SJCRH30 (cell line): ENCODE data around the gene SIVA1. TPM values are rescaled to one million over a fixed set of nuclear protein-coding genes. Genes with fewer than 3 reads are reported as not detected.

ENCODE experiments used
- DNase-seq, 2 experiments: peaks; one replicate each; pipeline ENCODE4 v3.0.0-alpha.2; 2015 to 2020
- H3K27ac ChIP-seq: fragments of 250-450 bp; sonication (Bioruptor Pico); 2 replicates; pipeline ENCODE4 v1.5.1; 2020; ENCODE audit warnings: mild to moderate bottlenecking, moderate library complexity
- H3K27me3 ChIP-seq: fragments of 250-450 bp; sonication (Bioruptor Pico); 2 replicates; pipeline ENCODE4 v1.5.1; 2020; ENCODE audit warnings: mild to moderate bottlenecking, moderate library complexity
- H3K36me3 ChIP-seq: fragments of 250-450 bp; sonication (Bioruptor Pico); 2 replicates; pipeline ENCODE4 v1.5.1; 2020; ENCODE audit warnings: mild to moderate bottlenecking, moderate library complexity
- H3K4me1 ChIP-seq: fragments of 250-450 bp; sonication (Bioruptor Pico); 2 replicates; pipeline ENCODE4 v1.5.1; 2020; ENCODE audit warnings: mild to moderate bottlenecking, moderate library complexity
- H3K4me3 ChIP-seq: fragments of 250-450 bp; sonication (Bioruptor Pico); 2 replicates; pipeline ENCODE4 v1.5.1; 2020; ENCODE audit warnings: mild to moderate bottlenecking, moderate library complexity
- H3K9me3 ChIP-seq: fragments of 250-450 bp; sonication (Bioruptor Pico); replicated peaks from 2 replicates; pipeline ENCODE4 v1.5.1; 2020; ENCODE audit warnings: mild to moderate bottlenecking, moderate library complexity
- total RNA-seq: library from RNA; depleted of rRNA; stranded (reverse); fragments of >200 nt; shearing (Covaris generic); gene quantifications from 2 replicates; pipeline ENCODE4 v1.2.3, GENCODE V29; 2014

Gene SIVA1
- total RNA-seq, 1 experiment from 2014 or later = 105 TPM

DNA sequence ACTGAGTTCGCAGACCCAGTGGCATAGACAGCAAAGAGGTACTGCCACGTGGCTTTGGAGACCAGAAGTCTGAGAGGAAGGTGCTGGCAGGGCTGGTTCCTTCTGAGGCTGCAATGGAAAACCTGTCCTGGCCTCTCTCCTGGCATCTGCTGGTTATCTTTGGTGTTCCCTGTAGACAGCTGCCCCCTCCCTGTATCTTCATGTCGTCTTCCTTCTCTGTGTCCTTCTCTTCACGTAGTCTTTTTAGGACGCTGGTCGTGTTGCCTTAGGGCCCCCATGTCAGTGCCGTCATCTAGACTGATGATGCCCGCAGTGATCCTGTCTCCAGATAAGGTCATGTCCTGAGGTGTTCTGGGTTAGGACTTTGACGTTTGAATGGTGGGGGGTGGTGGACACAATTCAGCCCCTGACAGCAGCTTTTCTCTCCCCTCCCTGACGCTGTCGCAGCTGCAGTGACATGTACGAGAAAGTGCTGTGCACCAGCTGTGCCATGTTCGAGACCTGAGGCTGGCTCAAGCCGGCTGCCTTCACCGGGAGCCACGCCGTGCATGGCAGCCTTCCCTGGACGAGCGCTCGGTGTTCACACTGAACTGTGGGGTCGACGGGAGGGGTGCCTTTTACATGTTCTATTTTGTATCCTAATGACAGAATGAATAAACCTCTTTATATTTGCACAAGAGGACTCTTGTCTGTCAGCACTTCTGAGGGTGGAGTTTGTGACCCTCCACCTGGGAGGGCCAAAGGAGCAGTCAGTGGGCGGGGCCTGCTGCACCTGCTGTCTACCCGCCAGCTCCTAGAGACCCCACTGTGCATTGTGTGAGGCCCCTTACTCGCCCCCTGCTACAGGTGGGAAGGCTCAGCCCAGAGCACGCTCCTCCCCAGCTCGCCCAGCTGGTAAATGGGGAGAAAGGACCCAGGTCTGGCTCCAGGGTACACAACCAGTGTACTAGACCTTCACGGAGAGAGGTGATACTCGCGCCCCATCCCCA lies 6.3 kb downstream of the SIVA1 start:
- H3K27ac ChIP-seq = no peak overlapping the region
- H3K36me3 ChIP-seq = peaks cover 53% of the 10 kb centered on the region
- no peak for DNase-seq
- no peaks in the 10 kb centered on the region for H3K9me3 ChIP-seq
- no peak overlapping the region for H3K4me3 ChIP-seq
- H3K4me1 ChIP-seq = no peaks in the 10 kb centered on the region
- no peaks in the 10 kb centered on the region for H3K27me3 ChIP-seq

DNA sequence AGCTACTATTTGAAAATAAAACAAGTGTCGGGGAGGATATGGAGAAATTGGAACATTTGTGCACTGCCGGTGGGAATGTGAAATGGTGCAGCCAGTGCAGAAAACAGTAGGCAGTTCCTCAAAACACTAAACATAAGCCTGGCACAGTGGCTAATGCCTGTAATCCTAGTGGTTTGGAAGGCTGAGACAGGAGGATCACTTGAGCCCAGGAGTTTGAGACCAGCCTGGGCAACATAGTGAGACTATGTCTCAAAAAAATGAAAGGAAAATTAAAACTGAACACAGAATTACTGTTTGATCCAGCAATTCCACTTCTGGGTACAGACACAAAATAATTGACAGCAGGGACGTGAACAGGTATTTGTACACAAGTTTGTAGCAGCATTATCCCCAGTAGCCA lies 12.6 kb downstream of the SIVA1 start:
- Histone ChIP-seq H3K27me3 (no peaks in the 10 kb centered on the region), H3K27ac (no peak overlapping the region), H3K36me3 (peaks cover 22% of the 10 kb centered on the region), H3K9me3 (no peaks in the 10 kb centered on the region), H3K4me3 (no peak overlapping the region), H3K4me1 (0 out of 2 replicates have a peak, but pooled peaks cover 5% of the 10 kb centered on the region)
- no peak for DNase-seq

DNA sequence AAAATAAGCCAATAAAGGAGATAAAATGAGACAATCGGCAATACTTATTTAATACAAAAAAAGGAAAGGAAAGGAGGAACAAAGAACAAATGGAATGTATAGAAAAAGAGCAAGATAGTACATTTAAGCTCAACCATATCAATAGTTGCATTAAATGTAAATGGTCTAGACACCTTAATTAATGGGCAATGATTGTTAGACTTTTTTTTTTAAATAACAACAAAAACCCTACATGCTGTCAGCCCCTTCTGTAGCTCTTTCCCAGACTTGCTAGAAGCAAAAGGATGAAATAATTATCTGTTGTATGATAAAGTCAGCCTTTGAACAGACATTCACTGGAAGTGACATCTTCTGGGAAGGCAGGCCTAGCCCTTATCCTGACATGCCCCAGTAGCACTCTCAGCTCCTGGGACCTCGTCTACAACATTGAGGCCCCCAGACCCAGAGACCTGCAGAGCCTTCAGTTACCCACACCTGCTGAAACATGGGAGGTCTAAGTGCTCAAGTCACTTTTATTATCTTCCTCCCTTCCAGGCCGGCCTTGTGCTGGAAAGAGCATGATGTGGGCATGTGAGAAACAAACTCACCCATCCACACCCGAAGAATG lies 13.4 kb downstream of the SIVA1 start:
- 0 out of 2 replicates have a peak, but pooled peaks cover 5% of the 10 kb centered on the region for H3K4me1 ChIP-seq
- peaks cover 23% of the 10 kb centered on the region for H3K36me3 ChIP-seq
- no peak overlapping the region for H3K27ac ChIP-seq
- no peaks in the 10 kb centered on the region for H3K9me3 ChIP-seq
- no peak overlapping the region for H3K4me3 ChIP-seq
- no peaks in the 10 kb centered on the region for H3K27me3 ChIP-seq
- no peak for DNase-seq

DNA sequence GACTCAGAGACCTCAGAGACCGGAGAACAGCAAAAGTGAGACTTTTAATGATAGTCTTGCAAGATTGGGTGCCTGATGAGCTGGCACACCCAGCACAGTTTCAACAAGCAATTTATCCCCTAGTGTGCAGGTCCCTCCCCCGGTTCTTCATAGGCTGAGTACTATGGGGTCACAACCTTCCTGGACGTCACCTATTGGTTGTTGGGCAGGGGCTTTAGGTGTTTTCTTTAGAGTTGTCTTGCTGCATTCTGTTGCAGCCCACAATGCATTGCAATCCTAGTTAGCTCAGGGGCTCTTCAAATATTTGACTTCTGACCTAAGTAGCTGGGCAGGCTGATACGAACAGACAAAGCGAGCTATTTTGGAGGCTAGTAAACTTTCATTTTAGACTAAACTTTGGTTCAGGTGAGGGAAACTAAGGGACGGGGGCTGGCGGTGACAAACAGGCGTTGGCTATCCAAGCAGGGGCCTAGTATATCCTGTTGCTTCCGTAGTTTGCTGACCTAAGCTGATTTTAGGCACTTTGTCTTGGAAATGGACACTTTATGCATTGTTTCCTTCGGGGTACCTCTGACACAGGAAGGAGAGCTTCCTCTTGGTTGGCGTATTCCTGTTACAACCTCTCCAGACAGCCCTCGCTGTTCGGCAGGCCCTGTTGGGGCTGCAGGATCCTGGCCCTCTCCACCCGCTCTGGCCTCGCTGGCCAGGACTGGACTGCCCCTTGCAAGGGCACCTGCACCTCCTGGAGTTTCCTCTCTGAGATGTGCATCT lies 14.1 kb downstream of the SIVA1 start:
- Histone ChIP-seq H3K27ac (no peak overlapping the region), H3K4me1 (0 out of 2 replicates have a peak, but pooled peaks cover 5% of the 10 kb centered on the region), H3K4me3 (no peak overlapping the region), H3K27me3 (no peaks in the 10 kb centered on the region), H3K36me3 (peaks cover 25% of the 10 kb centered on the region), H3K9me3 (no peaks in the 10 kb centered on the region)
- DNase-seq = no peak

DNA sequence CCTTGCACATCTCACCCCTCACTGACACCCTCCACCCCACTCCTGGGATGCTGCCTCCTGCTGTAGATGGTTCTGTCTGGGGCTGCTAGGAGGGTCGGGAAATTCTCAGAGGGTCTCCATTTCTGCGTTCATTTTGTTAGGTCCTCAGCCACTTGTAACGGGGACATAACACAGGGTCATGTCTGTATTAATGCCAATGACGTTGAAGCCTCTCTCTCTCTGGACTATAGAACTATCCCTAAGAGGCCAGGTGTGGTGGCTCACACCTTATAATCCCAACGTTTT lies 14.6 kb downstream of the SIVA1 start:
- Histone ChIP-seq H3K27me3 (no peaks in the 10 kb centered on the region), H3K4me1 (0 out of 2 replicates have a peak, but pooled peaks cover 5% of the 10 kb centered on the region), H3K27ac (no peak overlapping the region), H3K9me3 (no peaks in the 10 kb centered on the region), H3K36me3 (peaks cover 25% of the 10 kb centered on the region), H3K4me3 (no peak overlapping the region)
- DNase-seq = no peak

DNA sequence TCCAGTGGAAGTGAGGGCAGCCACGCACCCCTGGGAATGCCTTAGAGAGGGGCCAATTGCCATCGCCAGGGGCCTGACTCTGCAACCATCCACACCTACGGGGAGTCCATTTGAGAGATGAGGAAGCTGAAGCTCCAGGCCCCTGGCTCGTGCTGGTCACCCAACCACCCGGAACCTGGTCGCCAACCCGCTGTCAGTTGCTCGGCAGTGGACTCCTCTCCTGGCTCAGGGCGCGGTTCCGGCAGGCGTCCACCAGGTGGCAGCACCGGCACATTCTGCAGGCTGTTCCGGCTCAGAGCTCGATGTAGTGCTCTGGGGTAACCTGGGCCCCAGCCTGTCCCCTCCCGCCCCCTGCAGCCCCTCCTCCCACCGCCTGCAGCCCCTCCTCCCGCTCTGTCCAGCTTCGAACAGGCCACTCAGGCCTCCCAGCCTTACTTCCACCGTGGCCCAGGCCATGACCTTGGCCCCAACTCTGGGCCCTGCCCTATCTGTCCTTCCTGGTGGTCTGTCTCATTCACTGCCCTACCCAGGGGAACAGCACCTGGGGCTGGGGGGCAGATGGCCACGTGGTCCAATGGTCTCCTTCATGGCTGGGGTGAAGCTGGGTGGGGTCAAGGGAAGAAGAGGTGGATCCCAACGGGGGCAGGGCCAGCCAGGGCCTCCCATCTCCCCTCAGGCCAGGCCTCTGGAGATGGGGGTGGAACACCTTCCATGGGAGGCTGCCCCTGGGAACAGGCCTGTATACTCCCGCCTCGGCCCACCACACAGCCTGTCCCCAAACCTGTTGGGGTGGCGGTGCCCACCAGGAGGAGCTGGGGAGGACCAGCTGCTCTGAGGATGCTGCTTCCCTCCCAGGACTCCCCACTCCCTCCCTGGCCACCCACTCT lies 15.7 kb downstream of the SIVA1 start:
- Histone ChIP-seq H3K4me1 (0 out of 2 replicates have a peak, but pooled peaks cover 5% of the 10 kb centered on the region), H3K27me3 (no peaks in the 10 kb centered on the region), H3K9me3 (no peaks in the 10 kb centered on the region), H3K4me3 (no peak overlapping the region), H3K27ac (no peak overlapping the region), H3K36me3 (peaks cover 33% of the 10 kb centered on the region)
- peak; percentile 87 to 92 for DNase-seq

DNA sequence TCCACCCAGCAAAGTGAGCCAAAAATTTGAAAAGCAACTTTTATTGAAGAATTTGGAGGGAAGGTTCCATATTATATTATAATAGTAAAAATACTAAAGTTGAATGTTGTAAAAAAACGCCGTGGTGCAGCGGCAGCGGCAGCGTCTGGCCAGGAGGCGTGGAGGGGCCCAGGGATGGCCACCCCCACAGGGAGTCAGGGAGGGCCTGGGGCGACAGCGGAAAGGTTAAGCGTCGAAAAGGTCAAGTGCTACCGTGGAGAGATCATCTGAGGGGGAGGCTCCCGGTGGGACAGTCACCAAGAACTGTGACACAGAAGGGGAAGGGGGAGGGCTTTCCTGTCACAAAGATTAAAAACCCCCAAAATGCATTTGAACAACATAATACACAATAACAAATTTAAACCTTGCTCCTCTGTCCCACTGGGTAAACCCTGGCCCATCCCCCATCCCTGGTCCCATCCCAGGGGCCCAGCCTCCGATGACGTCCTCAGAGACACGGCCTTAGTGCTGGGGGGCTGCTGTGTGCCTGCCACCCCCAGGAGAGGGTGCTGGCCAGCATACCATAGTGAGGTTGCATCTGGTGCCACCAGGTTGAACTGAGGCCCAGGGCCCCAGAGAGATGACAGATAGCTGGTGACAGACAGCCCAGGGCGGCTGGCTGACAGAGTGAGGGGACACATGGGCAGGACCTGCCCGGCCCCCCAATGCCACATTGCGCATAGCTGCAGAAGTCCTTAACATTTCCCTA lies 16.6 kb downstream of the SIVA1 start:
- no peak for DNase-seq
- H3K4me3 ChIP-seq = no peak overlapping the region
- peaks cover 39% of the 10 kb centered on the region for H3K36me3 ChIP-seq
- no peak overlapping the region for H3K27ac ChIP-seq
- no peaks in the 10 kb centered on the region for H3K27me3 ChIP-seq
- H3K9me3 ChIP-seq = no peaks in the 10 kb centered on the region
- H3K4me1 ChIP-seq = 0 out of 2 replicates have a peak, but pooled peaks cover 5% of the 10 kb centered on the region

DNA sequence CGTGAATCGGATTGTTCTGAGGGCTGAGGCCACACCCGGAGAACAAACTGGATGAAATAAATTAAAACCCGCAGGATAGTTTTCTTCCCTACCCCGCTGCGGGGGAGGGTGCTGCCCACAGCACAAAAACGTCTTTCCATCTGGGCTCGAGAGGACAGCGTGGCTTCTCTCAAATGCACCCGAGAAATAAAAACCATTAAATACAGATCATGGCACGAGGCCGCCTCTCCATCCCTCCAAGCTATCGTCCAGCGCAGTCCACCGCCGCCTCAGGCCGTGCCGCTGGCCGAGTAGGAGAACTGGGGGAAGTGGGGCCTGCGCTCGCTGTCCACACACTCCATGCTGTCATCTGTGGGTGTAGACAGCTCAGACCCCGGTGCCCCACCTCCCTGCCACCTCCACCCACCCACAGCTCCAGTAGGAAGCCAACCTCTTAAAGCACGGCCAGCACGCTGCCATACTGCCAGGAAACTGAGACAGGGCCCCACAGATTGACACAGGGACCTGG lies 17.2 kb downstream of the SIVA1 start:
- Histone ChIP-seq H3K27ac (no peak overlapping the region), H3K4me1 (0 out of 2 replicates have a peak, but pooled peaks cover 5% of the 10 kb centered on the region), H3K36me3 (peaks cover 45% of the 10 kb centered on the region), H3K9me3 (no peaks in the 10 kb centered on the region), H3K27me3 (no peaks in the 10 kb centered on the region), H3K4me3 (no peak overlapping the region)
- no peak for DNase-seq

DNA sequence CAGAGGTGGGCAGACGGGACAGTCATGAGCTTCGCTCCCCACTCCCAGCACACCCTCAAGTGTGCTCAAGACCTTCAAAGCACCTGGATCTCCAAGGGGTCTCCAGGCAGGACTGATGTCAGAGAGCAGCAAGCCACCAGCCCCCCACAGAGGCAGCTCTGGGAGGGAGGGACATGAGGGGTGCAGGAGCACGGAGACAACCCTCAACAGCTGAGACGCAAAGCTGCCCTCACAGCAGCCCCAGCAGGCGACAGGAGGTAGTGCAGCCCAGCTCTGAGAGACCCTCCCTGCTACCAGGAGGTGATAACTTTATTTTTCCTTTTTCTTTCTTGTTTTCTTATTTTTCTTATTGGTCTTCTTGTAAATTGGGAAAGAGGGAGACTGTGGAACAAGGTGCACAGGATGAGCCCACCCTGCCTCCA lies 17.9 kb downstream of the SIVA1 start:
- no peak overlapping the region for H3K27ac ChIP-seq
- H3K27me3 ChIP-seq = no peaks in the 10 kb centered on the region
- H3K9me3 ChIP-seq = no peaks in the 10 kb centered on the region
- H3K4me1 ChIP-seq = 0 out of 2 replicates have a peak, but pooled peaks cover 5% of the 10 kb centered on the region
- peak in 1 of 2 experiments; percentile 46 for DNase-seq
- H3K36me3 ChIP-seq = peaks cover 52% of the 10 kb centered on the region
- no peak overlapping the region for H3K4me3 ChIP-seq

DNA sequence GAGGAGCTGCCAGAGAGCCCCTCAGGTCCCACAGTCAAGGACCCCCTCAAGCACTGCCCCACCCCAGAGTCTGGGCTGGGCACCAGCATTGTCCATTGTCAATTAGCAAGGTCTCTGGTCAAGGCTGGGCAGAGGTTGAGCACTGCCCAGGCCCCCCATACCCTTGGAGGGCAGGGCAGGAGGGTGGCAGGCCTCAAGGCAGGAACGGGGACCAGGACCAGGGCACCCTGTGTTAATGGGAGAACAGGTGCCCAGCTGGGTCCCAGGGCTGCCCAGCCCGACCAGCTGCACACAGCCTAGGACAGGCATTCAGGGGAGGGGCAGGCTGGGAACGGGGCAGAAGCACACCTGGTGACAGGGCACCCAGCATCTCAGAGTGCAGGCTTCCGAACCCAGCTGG lies 18.4 kb downstream of the SIVA1 start:
- H3K27ac ChIP-seq = no peak overlapping the region
- no peaks in the 10 kb centered on the region for H3K27me3 ChIP-seq
- no peak overlapping the region for H3K4me3 ChIP-seq
- DNase-seq = no peak
- H3K9me3 ChIP-seq = no peaks in the 10 kb centered on the region
- 0 out of 2 replicates have a peak, but pooled peaks cover 5% of the 10 kb centered on the region for H3K4me1 ChIP-seq
- peaks cover 56% of the 10 kb centered on the region for H3K36me3 ChIP-seq

DNA sequence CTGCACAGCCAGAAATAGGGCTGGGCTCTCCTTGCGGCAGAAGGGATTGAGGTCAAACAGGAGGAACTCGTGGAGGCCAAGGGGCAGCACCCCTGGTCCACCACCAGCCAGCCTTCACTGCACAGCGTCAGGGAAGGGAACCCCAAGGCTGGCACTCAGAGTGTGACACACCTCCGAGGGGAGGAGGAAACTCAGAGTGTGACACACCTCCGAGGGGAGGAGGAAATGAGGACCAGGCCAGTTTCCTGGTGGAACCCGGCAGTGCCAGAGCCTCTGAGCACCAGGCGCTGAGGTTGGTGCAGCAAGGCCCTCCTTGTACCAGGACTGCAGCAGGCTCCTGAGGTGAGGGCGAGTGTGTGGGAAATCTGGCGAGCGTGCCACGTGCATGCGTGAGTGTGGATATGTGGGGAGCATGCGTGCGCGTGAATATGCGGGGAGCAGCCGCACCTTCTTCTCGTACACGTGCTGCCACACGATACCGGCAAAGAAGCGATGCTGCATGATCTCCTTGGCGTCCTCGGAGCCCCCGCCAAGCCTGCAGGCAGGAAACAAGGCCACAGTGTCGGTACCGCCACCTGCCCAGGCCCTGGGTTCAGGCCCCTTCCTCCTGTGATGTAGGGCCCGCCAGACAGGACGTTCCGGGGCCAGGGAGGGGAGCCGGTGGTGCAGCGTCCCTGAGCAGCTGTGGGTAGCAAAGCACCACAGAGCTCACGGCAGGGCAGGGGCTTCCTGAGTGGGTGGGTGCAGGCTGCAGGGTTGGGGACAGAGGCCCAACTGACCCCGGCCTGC lies 19.2 kb downstream of the SIVA1 start:
- Histone ChIP-seq H3K4me3 (no peak overlapping the region), H3K27ac (no peak overlapping the region), H3K36me3 (peaks cover 64% of the 10 kb centered on the region)

DNA sequence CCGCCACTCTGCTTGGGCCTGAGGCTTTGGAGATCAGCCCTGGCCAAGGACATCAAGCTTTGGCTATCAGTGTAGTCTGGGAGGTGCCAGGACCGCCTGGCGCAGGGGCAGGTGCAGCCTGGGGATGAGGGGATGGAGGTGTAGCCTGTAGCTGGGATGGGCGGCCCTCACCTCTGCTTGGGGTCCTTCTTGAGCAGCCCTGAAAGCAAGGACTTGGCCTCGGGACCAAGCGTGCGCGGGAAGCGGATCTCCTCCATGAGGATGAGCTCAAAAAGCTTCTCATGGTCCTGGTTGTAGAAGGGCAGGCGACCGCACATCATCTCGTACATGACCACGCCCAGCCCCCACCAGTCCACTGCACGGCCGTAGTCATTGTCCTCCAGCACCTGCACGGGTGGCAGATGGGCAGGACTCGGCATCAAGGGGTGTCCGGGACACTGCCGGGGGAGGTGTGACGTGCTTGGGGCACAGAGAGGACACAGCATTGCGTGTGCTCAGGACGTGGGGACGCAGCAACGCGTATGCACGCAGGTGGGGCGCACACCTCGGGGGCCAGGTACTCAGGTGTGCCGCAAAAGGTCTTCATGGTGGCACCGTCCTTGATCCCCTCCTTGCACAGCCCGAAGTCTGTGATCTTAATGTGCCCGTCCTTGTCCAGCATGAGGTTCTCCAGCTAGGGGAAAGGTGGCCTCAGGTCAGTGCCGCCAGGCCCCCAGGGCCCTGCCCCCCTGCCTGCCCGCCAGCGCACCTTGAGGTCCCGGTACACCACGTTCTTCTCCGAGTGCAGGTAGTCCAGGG lies 20.0 kb downstream of the SIVA1 start:
- Histone ChIP-seq H3K27ac (no peak overlapping the region), H3K36me3 (peaks cover 70% of the 10 kb centered on the region), H3K27me3 (no peaks in the 10 kb centered on the region)

More for the DNA sequence above, 19.2 kb downstream of the SIVA1 start:
- Histone ChIP-seq H3K9me3 (no peaks in the 10 kb centered on the region), H3K27me3 (no peaks in the 10 kb centered on the region), H3K4me1 (0 out of 2 replicates have a peak, but pooled peaks cover 5% of the 10 kb centered on the region)
- DNase-seq = no peak

More for the DNA sequence above, 20.0 kb downstream of the SIVA1 start:
- no peaks in the 10 kb centered on the region for H3K9me3 ChIP-seq
- no peak for DNase-seq
- no peak overlapping the region for H3K4me3 ChIP-seq
- H3K4me1 ChIP-seq = 0 out of 2 replicates have a peak, but pooled peaks cover 5% of the 10 kb centered on the region
